NK-92 treated with Interleukin-12 subunit alpha and Interleukin-12 subunit beta, amount 100 ng/mL, for 24 hours (cell line): ENCODE measurements around the gene CTNNBL1.

Source experiments
- DNase-seq: peaks from one replicate; lab custom pipeline; 2025; lab: John Stamatoyannopoulos, UW

The CTNNBL1 gene

DNA sequence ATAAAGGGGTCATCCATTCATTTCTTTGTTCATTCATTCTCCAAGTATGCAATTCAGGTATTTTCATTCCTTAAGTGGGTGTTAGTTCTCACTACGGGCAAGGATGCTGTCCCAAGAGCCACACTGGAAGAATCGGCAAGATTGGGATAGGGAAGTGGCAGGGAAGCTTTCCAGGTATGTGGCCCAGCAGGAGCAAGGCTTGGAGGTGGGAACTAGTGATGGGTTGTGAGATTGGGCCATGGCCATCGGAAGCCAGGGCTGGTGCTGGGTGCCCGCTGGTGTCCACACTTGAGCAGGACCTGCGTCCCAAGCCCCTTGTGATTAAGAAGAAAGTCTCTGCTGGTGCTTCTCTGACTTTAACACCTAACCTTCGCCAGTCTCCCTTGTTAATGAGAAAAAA lies 224.2 kb downstream of the CTNNBL1 start:
- no peak for DNase-seq

DNA sequence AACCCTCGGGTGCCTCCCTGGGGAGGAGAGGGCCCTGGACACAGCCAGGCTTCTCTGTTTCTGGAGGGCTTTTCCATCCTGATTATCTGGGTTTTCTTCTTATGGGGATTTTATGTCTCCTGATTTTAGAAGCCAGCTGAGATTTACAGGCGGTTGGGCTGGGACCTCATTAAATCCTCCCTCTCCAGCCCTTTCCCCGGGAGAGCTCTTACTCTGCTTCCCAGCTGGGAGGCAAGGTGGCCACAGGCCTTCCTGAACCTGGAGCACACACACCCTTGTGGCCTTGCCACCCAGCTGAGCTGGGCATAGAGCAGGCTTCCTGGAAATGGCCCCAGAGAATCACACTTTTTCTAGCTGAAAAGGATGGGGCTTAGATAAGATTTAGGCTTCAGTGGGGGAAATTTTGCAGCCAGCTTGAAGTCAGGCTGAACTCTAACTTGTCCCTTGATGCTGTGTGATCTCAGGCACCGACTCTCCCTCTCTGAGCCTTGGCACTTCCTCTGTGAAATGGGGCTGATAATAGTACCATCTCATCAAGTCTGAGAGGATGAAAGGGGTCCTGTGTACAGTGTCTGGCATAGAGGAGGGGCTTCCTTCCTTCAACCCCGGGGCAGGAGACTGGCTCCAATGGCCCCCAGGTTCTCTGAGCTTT lies 225.7 kb downstream of the CTNNBL1 start:
- no peak for DNase-seq

DNA sequence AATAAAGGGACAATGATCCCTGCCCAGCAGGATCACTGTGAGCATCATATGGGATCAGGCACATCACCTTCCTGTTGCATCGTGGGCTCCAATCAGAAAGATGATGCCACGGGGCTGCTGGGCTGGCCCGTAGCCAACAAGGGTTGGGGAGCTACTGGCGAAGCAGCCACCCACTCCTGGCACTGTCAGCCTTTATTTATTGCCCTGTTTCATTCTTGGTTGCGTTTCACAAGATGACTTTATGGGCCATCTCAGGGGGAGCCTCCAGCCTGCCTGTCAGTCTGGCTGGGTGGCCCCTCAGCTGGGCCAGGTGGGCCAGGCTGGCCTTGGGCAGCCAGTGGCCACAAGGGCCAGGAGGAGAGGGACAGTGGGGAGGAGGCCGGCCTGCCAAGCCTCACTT lies 226.4 kb downstream of the CTNNBL1 start:
- no peak for DNase-seq

DNA sequence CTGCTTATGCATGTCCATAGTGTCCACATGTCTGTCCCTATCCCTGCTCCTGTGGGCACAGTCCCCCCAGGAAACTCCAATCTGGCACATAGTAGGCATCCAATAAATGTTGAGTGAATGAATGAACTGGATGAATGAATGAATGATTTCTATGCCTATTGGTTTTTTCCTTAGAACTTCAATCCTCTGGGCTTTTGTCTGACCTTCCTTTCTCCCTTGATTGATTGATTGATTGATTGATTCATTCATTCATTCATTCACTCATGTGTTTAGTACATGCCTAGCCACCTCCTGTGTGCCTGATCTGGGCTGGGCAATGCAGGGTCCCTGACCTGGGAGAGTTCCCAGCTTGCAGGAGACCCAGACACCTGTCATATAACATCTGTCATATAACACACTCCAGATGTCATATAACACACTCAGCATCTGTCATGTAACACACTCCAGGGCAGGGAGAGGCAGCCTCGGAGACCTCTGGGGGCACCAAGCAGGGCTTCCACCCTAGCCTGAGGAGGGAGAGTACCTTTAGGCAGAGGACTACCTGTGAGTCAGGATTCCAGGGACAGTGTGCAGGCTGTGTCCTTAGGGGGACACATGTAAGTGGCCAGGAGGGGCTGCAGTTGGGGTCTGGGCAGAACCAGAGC lies 227.0 kb downstream of the CTNNBL1 start:
- DNase-seq: no peak

DNA sequence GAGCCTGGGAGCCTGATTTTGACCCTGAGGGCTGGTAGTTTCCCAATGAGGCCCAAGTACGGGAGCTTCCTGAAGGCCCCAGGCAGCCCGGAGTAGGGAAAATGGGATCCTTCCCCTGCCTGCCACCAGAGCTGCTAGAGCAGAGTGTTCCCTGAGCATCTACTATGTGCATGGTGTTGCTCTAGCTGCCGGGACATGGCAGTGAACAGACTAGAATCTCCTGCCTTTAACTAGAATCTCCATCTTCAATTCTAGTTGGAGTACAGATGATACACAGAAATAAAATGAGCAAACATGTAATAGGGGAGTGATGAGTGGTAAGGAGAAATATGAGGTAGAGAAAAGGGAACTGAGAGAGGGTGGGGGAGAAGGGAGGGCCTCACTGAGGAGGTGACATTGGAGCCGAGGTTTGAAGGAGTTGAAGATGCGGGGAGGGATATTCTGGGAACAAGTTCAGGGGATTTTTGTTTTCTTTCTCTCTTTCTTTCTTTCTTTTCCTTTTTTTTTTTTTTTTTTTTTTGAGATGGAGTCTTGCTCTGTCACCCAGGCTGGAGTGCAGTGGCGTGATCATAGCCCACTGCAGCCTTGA lies 227.6 kb downstream of the CTNNBL1 start:
- no peak for DNase-seq
